H1 (cell line): Measurements from ENCODE around the gene RIF1. TPM values are rescaled to one million over a fixed set of nuclear protein-coding genes. Genes with fewer than 3 reads are reported as not detected.

Experiments
- CTCF ChIA-PET: fragments of 300-600 bp; sonication (Branson Sonifier 250); formaldehyde crosslinking; loops from one replicate; lab custom pipeline; 2021; ENCODE audit not compliant: partially characterized antibody; lab: Charles Lee
- POLR2A ChIA-PET: fragments of 300-600 bp; sonication (Branson Sonifier 250); formaldehyde crosslinking; loops from one replicate; lab custom pipeline; 2021; ENCODE audit warnings: inconsistent platforms; ENCODE audit not compliant: partially characterized antibody; lab: Charles Lee
- DNase-seq, 2 experiments: peaks; one replicate each; pipeline versions ENCODE4 v3.0.0 to v3.0.0-alpha.2; 2010 to 2022; ENCODE audit warnings: low spot score in 2 of 2, low read depth in 1 of 2, mixed read lengths in 1 of 2
- FAIRE-seq: peaks from 2 replicates; lab custom pipeline; 2011; peaks lifted over from hg19 to GRCh38; lab: Jason Lieb, UNC
- H2AFZ ChIP-seq: 2 replicates; pipeline ENCODE4 v1.8.1; 2012; ENCODE audit warnings: low read length, inconsistent platforms
- H2AK5ac ChIP-seq: 2 replicates; pipeline ENCODE4 v1.6.1; 2013; ENCODE audit warnings: low read depth, low read length
- H2BK120ac ChIP-seq: replicated peaks from 2 replicates; pipeline ENCODE3; 2013; ENCODE audit warnings: low read depth, low read length, inconsistent platforms
- H2BK12ac ChIP-seq: 2 replicates; pipeline ENCODE4 v1.6.1; 2013; ENCODE audit warnings: low read depth, low read length
- H2BK15ac ChIP-seq: 2 replicates; pipeline ENCODE4 v1.6.1; 2013; ENCODE audit warnings: low read length
- H2BK20ac ChIP-seq: 2 replicates; pipeline ENCODE4 v1.6.1; 2013; ENCODE audit warnings: low read length
- H2BK5ac ChIP-seq: 2 replicates; pipeline ENCODE4 v1.6.1; 2013; ENCODE audit warnings: low read depth, low read length
- H3K14ac ChIP-seq: 2 replicates; pipeline ENCODE4 v1.6.1; 2013; ENCODE audit warnings: inconsistent platforms; ENCODE audit not compliant: insufficient read length
- H3K18ac ChIP-seq: 2 replicates; pipeline ENCODE4 v1.6.1; 2013; ENCODE audit warnings: low read length; ENCODE audit errors: extremely low read depth
- H3K23ac ChIP-seq: 2 replicates; pipeline ENCODE4 v1.6.1; 2013; ENCODE audit warnings: inconsistent platforms; ENCODE audit not compliant: insufficient read length
- H3K23me2 ChIP-seq: 2 replicates; pipeline ENCODE4 v1.6.1; 2013; ENCODE audit warnings: low read depth, low read length
- H3K27ac ChIP-seq: 2 replicates; pipeline ENCODE4 v1.6.1; 2011; ENCODE audit warnings: low read depth, low read length, inconsistent platforms
- H3K27me3 ChIP-seq, 4 experiments: replicated peaks in 1 of 4; 1 replicate in 1 of 4; 2 replicates in 3 of 4; pipeline versions ENCODE4 v1.6.1 to v1.8.1; 2011 to 2013; ENCODE audit warnings: low read length in 3 of 4, mild to moderate bottlenecking in 3 of 4, inconsistent platforms in 2 of 4, mixed read lengths in 2 of 4, moderate library complexity in 1 of 4; ENCODE audit not compliant: control insufficient read depth in 3 of 4, insufficient read depth in 3 of 4; ENCODE audit errors: extremely low read depth in 1 of 4
- H3K36me3 ChIP-seq, 4 experiments: 2 replicates each; pipeline versions ENCODE4 v1.6.1 to v1.8.1; 2011 to 2013; ENCODE audit warnings: mild to moderate bottlenecking in 4 of 4, low read length in 3 of 4, moderate library complexity in 2 of 4, control low read depth in 1 of 4, inconsistent platforms in 1 of 4; ENCODE audit not compliant: insufficient read depth in 4 of 4, control insufficient read depth in 2 of 4
- H3K4ac ChIP-seq: replicated peaks from 2 replicates; pipeline ENCODE3; 2013; ENCODE audit warnings: low read length, low read depth, mixed read lengths, inconsistent platforms; ENCODE audit not compliant: insufficient read length
- H3K4me1 ChIP-seq, 4 experiments: replicated peaks in 1 of 4; 1 replicate in 1 of 4; 2 replicates in 3 of 4; pipeline versions ENCODE4 v1.6.1 to v1.8.1; 2011 to 2013; ENCODE audit warnings: low read length in 3 of 4, inconsistent platforms in 2 of 4, mixed read lengths in 1 of 4; ENCODE audit not compliant: insufficient read depth in 4 of 4, control insufficient read depth in 3 of 4
- H3K4me2 ChIP-seq, 2 experiments: 2 replicates each; pipeline versions ENCODE4 v1.6.1 to v1.8.1; 2011 to 2013; ENCODE audit warnings: low read depth in 2 of 2, low read length in 2 of 2, control low read depth in 1 of 2, inconsistent platforms in 1 of 2, mild to moderate bottlenecking in 1 of 2; ENCODE audit not compliant: insufficient read depth in 1 of 2
- H3K4me3 ChIP-seq, 4 experiments: fragments of 200-600, 300-600 bp in 1 of 4; sonication (generic), shearing (Covaris generic), sonication (Bioruptor Twin) in 1 of 4; 2 replicates each; pipeline versions ENCODE4 v1.5.1 to v1.8.1; 2011 to 2016; ENCODE audit warnings: low read length in 4 of 4, low read depth in 3 of 4, control low read depth in 2 of 4, inconsistent platforms in 2 of 4, mild to moderate bottlenecking in 2 of 4, mixed read lengths in 1 of 4, moderate library complexity in 1 of 4; ENCODE audit not compliant: insufficient read depth in 2 of 4; ENCODE audit errors: extremely low read depth in 1 of 4
- H3K56ac ChIP-seq: replicated peaks from 2 replicates; pipeline ENCODE3; 2013; ENCODE audit warnings: low read depth, mild to moderate bottlenecking, mixed read lengths, low read length, inconsistent platforms; ENCODE audit not compliant: insufficient read length
- H3K79me1 ChIP-seq: 2 replicates; pipeline ENCODE4 v1.6.1; 2013; ENCODE audit warnings: low read depth, low read length, control low read depth
- H3K79me2 ChIP-seq, 2 experiments: 2 replicates each; pipeline versions ENCODE4 v1.6.1 to v1.8.1; 2012 to 2013; ENCODE audit warnings: low read length in 2 of 2, mild to moderate bottlenecking in 2 of 2, inconsistent platforms in 1 of 2; ENCODE audit not compliant: insufficient read depth in 2 of 2, control insufficient read depth in 1 of 2
- H3K9ac ChIP-seq, 4 experiments: replicated peaks in 1 of 4; 1 replicate in 1 of 4; 2 replicates in 3 of 4; pipeline versions ENCODE4 v1.6.1 to v1.8.1; 2011 to 2013; ENCODE audit warnings: low read depth in 3 of 4, low read length in 3 of 4, control low read depth in 2 of 4, mild to moderate bottlenecking in 2 of 4, moderate library complexity in 2 of 4, inconsistent platforms in 1 of 4; ENCODE audit errors: extremely low read depth in 1 of 4
- H3K9me3 ChIP-seq, 2 experiments: 2 replicates each; pipeline versions ENCODE4 v1.6.1 to v1.8.1; 2012 to 2013; ENCODE audit warnings: mild to moderate bottlenecking in 2 of 2, moderate library complexity in 2 of 2, control low read depth in 1 of 2, inconsistent platforms in 1 of 2, low read depth in 1 of 2, low read length in 1 of 2, mixed read lengths in 1 of 2; ENCODE audit not compliant: insufficient read depth in 2 of 2
- H4K20me1 ChIP-seq, 2 experiments: replicated peaks in 1 of 2; 2 replicates each; pipeline versions ENCODE3 to v1.8.1; 2011 to 2013; ENCODE audit warnings: inconsistent platforms in 2 of 2, low read length in 2 of 2, mild to moderate bottlenecking in 1 of 2; ENCODE audit not compliant: insufficient read depth in 2 of 2, control insufficient read depth in 1 of 2
- H4K5ac ChIP-seq: 2 replicates; pipeline ENCODE4 v1.6.1; 2013; ENCODE audit warnings: low read length, low read depth, mixed read lengths, inconsistent platforms; ENCODE audit not compliant: insufficient read length
- H4K8ac ChIP-seq: 2 replicates; pipeline ENCODE4 v1.8.0; 2013; ENCODE audit warnings: mild to moderate bottlenecking, moderate library complexity, low read length, inconsistent platforms; ENCODE audit not compliant: insufficient read depth; ENCODE audit errors: extremely low read depth
- H4K91ac ChIP-seq: replicated peaks from 2 replicates; pipeline ENCODE3; 2013; ENCODE audit warnings: low read length, mixed read lengths, inconsistent platforms; ENCODE audit not compliant: insufficient read length
- ASH2L ChIP-seq: fragments of 200-600, 300-600 bp; sonication (generic); IDR thresholded peaks from one replicate; pipeline ENCODE4 v1.7.1; 2017; ENCODE audit warnings: low read length
- BRCA1 ChIP-seq: IDR thresholded peaks from 2 replicates; pipeline ENCODE4 v1.6.1; 2012; ENCODE audit warnings: low read depth, low read length, improper control_type of control experiment
- CBX8 ChIP-seq: fragments of 300-800, 300-1000 bp; sonication (generic); IDR thresholded peaks from 2 replicates; pipeline ENCODE4 v1.7.1; 2016; ENCODE audit warnings: low read depth, low read length, borderline replicate concordance
- CHD1 ChIP-seq: IDR thresholded peaks from 2 replicates; pipeline ENCODE4 v1.6.1; 2012; ENCODE audit warnings: low read depth, low read length, improper control_type of control experiment
- CHD2 ChIP-seq: IDR thresholded peaks from 2 replicates; pipeline ENCODE4 v1.6.1; 2012; ENCODE audit warnings: low read length, improper control_type of control experiment
- CTCF ChIP-seq, 3 experiments: IDR thresholded peaks; 1 replicate in 2 of 3; 2 replicates in 1 of 3; pipeline versions ENCODE4 v1.5.1 to v1.6.1; 2011; ENCODE audit warnings: low read length in 3 of 3, mild to moderate bottlenecking in 3 of 3, inconsistent platforms in 2 of 3, low read depth in 1 of 3, moderate library complexity in 1 of 3; ENCODE audit not compliant: insufficient read depth in 1 of 3; ENCODE audit errors: control extremely low read depth in 1 of 3
- NRF1 ChIP-seq: IDR thresholded peaks from 2 replicates; pipeline ENCODE4 v1.6.1; 2011; ENCODE audit warnings: mild to moderate bottlenecking, low read depth, low read length, improper control_type of control experiment
- POLR2AphosphoS5 ChIP-seq: IDR thresholded peaks from 2 replicates; pipeline ENCODE4 v1.6.1; 2011; ENCODE audit warnings: low read depth, low read length
- RAD21 ChIP-seq, 2 experiments: IDR thresholded peaks in 1 of 2; conservative IDR thresholded peaks in 1 of 2; 2 replicates each; pipeline ENCODE4 v1.6.1; 2011; ENCODE audit warnings: low read depth in 2 of 2, low read length in 2 of 2, improper control_type of control experiment in 1 of 2, inconsistent platforms in 1 of 2, mild to moderate bottlenecking in 1 of 2, moderate library complexity in 1 of 2
- SP1 ChIP-seq: IDR thresholded peaks from 2 replicates; pipeline ENCODE4 v1.6.1; 2011; ENCODE audit warnings: low read depth, low read length
- SRF ChIP-seq: IDR thresholded peaks from 2 replicates; pipeline ENCODE4 v1.6.1; 2011; ENCODE audit warnings: mild to moderate bottlenecking, low read depth, low read length, moderate library complexity
- SUZ12 ChIP-seq: fragments of 200-600 bp; sonication (generic); IDR thresholded peaks from 2 replicates; pipeline ENCODE4 v1.6.1; 2012; ENCODE audit warnings: mild to moderate bottlenecking, inconsistent platforms, low read length, moderate library complexity, mixed read lengths
- TEAD4 ChIP-seq: IDR thresholded peaks from 2 replicates; pipeline ENCODE4 v1.6.1; 2012; ENCODE audit warnings: low read depth, low read length, inconsistent platforms, mixed read lengths
- WGBS, 2 experiments: shearing (Covaris generic) in 1 of 2; methylation state at CpG; one replicate each; pipeline versions ENCODE4 v1.1.6 to v1.1.7; 2013 to 2015; ENCODE audit warnings: low lambda C conversion rate in 2 of 2, mixed read lengths in 2 of 2, inconsistent platforms in 1 of 2, low coverage in 1 of 2, missing lambda C conversion rate in 1 of 2; ENCODE audit not compliant: insufficient replicate concordance in 2 of 2, insufficient coverage in 1 of 2, insufficient read length in 1 of 2; ENCODE audit errors: extremely low coverage in 1 of 2, missing lambda C conversion rate in 1 of 2; 5-methylcytosine and 5-hydroxymethylcytosine counted together
- polyA plus RNA-seq, 7 experiments: library from polyadenylated mRNA; depleted of rRNA in 3 of 7; stranded (reverse) in 5 of 7; unstranded in 2 of 7; fragments of >200 nt in 5 of 7; fragments of 200-250 nt in 2 of 7; gene quantifications; 1 replicate in 5 of 7; 2 replicates in 1 of 7; 4 replicates in 1 of 7; pipeline versions ENCODE4 v1.2.1 to v1.2.3, GENCODE V29; 2011 to 2013; ENCODE audit warnings: missing spikeins in 2 of 7, mixed read lengths in 2 of 7
- total RNA-seq: library from RNA; stranded (reverse); fragmentation: NEBNext Ultra II Directional; extraction: Animal tissue kit (Norgen Biotek cat#: 25700); gene quantifications from 2 replicates; pipeline ENCODE4 v1.2.1, GENCODE V29; 2021

Gene RIF1
- total and polyA plus RNA-seq, 2 of the 8 experiments (the other 6 are each of a cell fraction or from before 2014, with no cell fraction given): 9.5 to 104 TPM

DNA sequence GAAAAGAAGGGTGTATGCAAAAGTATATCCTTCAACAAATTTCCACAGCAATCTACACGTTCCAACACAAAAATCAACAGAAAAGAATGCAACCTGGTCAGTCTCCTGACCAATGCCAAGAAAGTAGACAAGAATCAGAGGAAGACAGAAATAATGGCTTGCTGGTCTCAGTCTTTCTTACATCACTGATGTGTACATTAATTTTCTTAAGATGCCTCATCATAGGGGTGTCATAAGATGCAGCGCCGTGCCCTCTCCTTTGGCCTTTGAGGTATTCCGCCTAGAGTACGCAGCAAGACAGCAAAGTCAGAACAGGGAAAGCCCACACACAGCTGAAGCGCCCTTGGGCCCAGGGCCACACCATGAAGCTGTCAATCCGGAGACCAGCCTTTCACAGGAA is 112.9 kb downstream of the RIF1 start:
- Histone ChIP-seq H2BK5ac (no peak overlapping the region), H2AFZ (no peak overlapping the region), H3K23ac (no peak overlapping the region), H3K36me3 (no peaks in the 10 kb centered on the region; a peak in 1 of 8 replicates), H3K4me3 (no peak overlapping the region), H2BK120ac (no peak overlapping the region), H4K5ac (no peak overlapping the region), H3K14ac (no peak overlapping the region), H2BK15ac (no peak overlapping the region), H3K18ac (no peak overlapping the region), H3K56ac (no peak overlapping the region), H3K4me1 (peaks cover 0 to 3% (median 0%) of the 10 kb centered on the region in 4 experiments; a peak in 2 of 7 replicates), H3K4me2 (no peak overlapping the region), H3K4ac (no peak overlapping the region), H2BK12ac (no peak overlapping the region), H4K91ac (no peak overlapping the region), H3K23me2 (no peaks in the 10 kb centered on the region), H3K79me2 (no peaks in the 10 kb centered on the region), H3K27me3 (no peaks in the 10 kb centered on the region), H4K8ac (no peak overlapping the region), H4K20me1 (no peaks in the 10 kb centered on the region), H2AK5ac (no peak overlapping the region), H3K9ac (no peak overlapping the region), H3K79me1 (no peaks in the 10 kb centered on the region), H3K27ac (no peak overlapping the region), H3K9me3 (no peaks in the 10 kb centered on the region), H2BK20ac (no peak overlapping the region)
- FAIRE-seq (no peak), DNase-seq (no peak)
- ChIA-PET POLR2A (interaction anchor here (1.1 kb wide), 1 partner anchor 8 kb away, joined by 3 read pairs; no protein-coding TSS in a partner anchor), CTCF (no interaction called here)
- 92% methylated on average over 7 of the region's 7 CpGs; no CpG with 5 or more reads in 1 of the 2 experiments for WGBS, 2 experiments
- TF ChIP-seq CHD1 (no peak), CBX8 (no peak), CTCF (IDR thresholded peaks at IDR 0.05; ENCODE audit: control extremely low read depth in 1 of 3, insufficient read depth in 1 of 3, low read depth in 1 of 3, low read length in 3 of 3) (no peak), SP1 (no peak), SUZ12 (no peak), SRF (no peak), CHD2 (no peak), RAD21 (IDR thresholded peaks at IDR 0.05 in 1 of 2, conservative IDR thresholded peaks at IDR 0.05 in 1 of 2; ENCODE audit: low read depth in 2 of 2, low read length in 2 of 2) (no peak), ASH2L (no peak), BRCA1 (no peak), POLR2AphosphoS5 (no peak), NRF1 (no peak), TEAD4 (no peak)
